ENCODE results near the gene VAV2. TPM values are rescaled to one million over a fixed set of nuclear protein-coding genes. Genes with fewer than 3 reads are reported as not detected.

Gene VAV2
- total and polyA plus RNA-seq, 2 experiments from 2014 or later = 8.1 to 28.9 TPM

- H3K9me3 Mint-ChIP-seq = no peaks in the 10 kb centered on the region; the same call in 2 of the 3 replicates
- Histone ChIP-seq H3K4me3 (no peak overlapping the region), H4K20me1 (replicated peaks; ENCODE audit: insufficient read depth) (no peaks in the 10 kb centered on the region; the same call in 1 of the 2 replicates), H3K9me2 (ENCODE audit: insufficient read depth) (no peaks in the 10 kb centered on the region), H3K36me3 (ENCODE audit: insufficient read depth) (no peaks in the 10 kb centered on the region), H3K4me2 (no peak overlapping the region), H3K27ac (ENCODE audit: low read depth) (no peak overlapping the region), H2AFZ (no peak overlapping the region), H3K79me2 (replicated peaks; ENCODE audit: insufficient read depth) (0 out of 2 replicates have a peak, but pooled peaks cover 8% of the 10 kb centered on the region), H3K4me1 (ENCODE audit: insufficient read depth) (no peaks in the 10 kb centered on the region), H3K27me3 (ENCODE audit: insufficient read depth) (no peaks in the 10 kb centered on the region), H3F3A (replicated peaks; ENCODE audit: low read depth) (no peaks in the 10 kb centered on the region)
- DNase-seq (ENCODE audit: low spot score) (no peak), ATAC-seq (no peak)
- H3K27ac Mint-ChIP-seq = no peak overlapping the region
- peaks cover 3% of the 10 kb centered on the region; the same call in 2 of the 3 replicates for H3K36me3 Mint-ChIP-seq (ENCODE audit: low read depth)
- H3K4me1 Mint-ChIP-seq = peaks cover 9% of the 10 kb centered on the region
- H3K4me3 Mint-ChIP-seq = no peak overlapping the region
- H3K27me3 Mint-ChIP-seq (ENCODE audit: insufficient read depth, low read depth, poor library complexity) = peaks cover 3% of the 10 kb centered on the region
- TF ChIP-seq ZNF114 (CRISPR knock-in tag; IDR thresholded peaks at IDR 0.05) (no peak), CTCF (conservative IDR thresholded peaks at IDR 0.05; ENCODE audit: low read depth in 2 of 2) (no peak), POLR2AphosphoS5 (IDR thresholded peaks at IDR 0.05; ENCODE audit: low read depth) (no peak), ZNF331 (CRISPR knock-in tag; IDR thresholded peaks at IDR 0.05; ENCODE audit: low read depth) (no peak), STAT1 (IDR thresholded peaks at IDR 0.05; ENCODE audit: unreplicated experiment) (no peak), NANOG (IDR thresholded peaks at IDR 0.05; ENCODE audit: borderline replicate concordance) (no peak), JUNB (IDR thresholded peaks at IDR 0.05; ENCODE audit: unreplicated experiment) (no peak), ETS1 (IDR thresholded peaks at IDR 0.05) (no peak), EZH2phosphoT487 (IDR thresholded peaks at IDR 0.05; ENCODE audit: unreplicated experiment) (no peak), REST (IDR thresholded peaks at IDR 0.05; ENCODE audit: unreplicated experiment) (no peak), CREB1 (CRISPR knock-in tag; IDR thresholded peaks at IDR 0.05; ENCODE audit: low read depth) (no peak), EZH2 (IDR thresholded peaks at IDR 0.05; ENCODE audit: low read depth, unreplicated experiment) (no peak), ZNF462 (CRISPR knock-in tag; IDR thresholded peaks at IDR 0.05) (no peak)
Observed at GRCh38 chr9:133851693-133852092, 140.4 kb downstream of the VAV2 start.

Data from GM23338 (cell line).